GM12878 (cell line): ENCODE data around the gene KCNJ3. TPM values are rescaled to one million over a fixed set of nuclear protein-coding genes. Genes with fewer than 3 reads are reported as not detected.

ENCODE experiments used
- CHD1 ChIP-seq: IDR thresholded peaks from 2 replicates; pipeline ENCODE4 v1.6.1; 2012; ENCODE audit warnings: low read depth, low read length, improper control_type of control experiment
- E2F8 ChIP-seq: fragments of 450-650 bp; IDR thresholded peaks from 2 replicates; pipeline ENCODE4 v1.6.1; 2018; ENCODE audit warnings: mild to moderate bottlenecking, low read depth, moderate library complexity; ENCODE audit not compliant: partially characterized antibody
- LARP7 ChIP-seq: fragments of 450-650 bp; IDR thresholded peaks from 2 replicates; pipeline ENCODE4 v1.6.1; 2017; ENCODE audit warnings: mild to moderate bottlenecking
- POU2F2 ChIP-seq: IDR thresholded peaks from 3 replicates; pipeline ENCODE4 v1.6.1; 2011; ENCODE audit warnings: low read depth, mild to moderate bottlenecking, low read length, borderline replicate concordance
- RB1 ChIP-seq: fragments of 450-650 bp; formaldehyde crosslinking; IDR thresholded peaks from 2 replicates; pipeline ENCODE4 v1.6.1; 2017; ENCODE audit warnings: mild to moderate bottlenecking, borderline replicate concordance
- REST ChIP-seq: IDR thresholded peaks from 2 replicates; pipeline ENCODE4 v1.6.1; 2012; ENCODE audit warnings: mild to moderate bottlenecking, low read depth, low read length
- polyA plus RNA-seq, 11 experiments: library from polyadenylated mRNA; depleted of rRNA in 4 of 11; unstranded in 6 of 11; stranded (reverse) in 5 of 11; fragments of >200 nt; fragmentation: Nextera tagmentation in 4 of 11; fragmentation: Illumina TruSeq in 1 of 11; extraction: Ambion mirVana in 4 of 11; extraction: Trizol in 1 of 11; gene quantifications; 1 replicate in 1 of 11; 2 replicates in 10 of 11; pipeline versions ENCODE4 v1.2.1 to v1.2.3, GENCODE V29; 2011 to 2016; ENCODE audit warnings: inconsistent platforms in 2 of 11, missing spikeins in 2 of 11, low read depth in 1 of 11
- total RNA-seq, 4 experiments: library from RNA; depleted of rRNA in 3 of 4; stranded (reverse); fragments of >200 nt in 3 of 4; fragmentation: Illumina TruSeq in 1 of 4; extraction: Trizol in 1 of 4; gene quantifications; 2 replicates each; pipeline versions ENCODE4 v1.2.1 to v1.2.3, GENCODE V29; 2013 to 2021
- TF ChIP-seq, protein P1 (sequence below): fragments of 450-650 bp; conservative IDR thresholded peaks from 2 replicates; pipeline ENCODE4 v1.6.1; 2017; ENCODE audit warnings: mild to moderate bottlenecking, moderate library complexity

The KCNJ3 gene
- total and polyA plus RNA-seq, 10 of the 15 experiments (the other 5 are each of a cell fraction or from before 2014, with no cell fraction given) = 0.01 to 1.1 (median 0.04) TPM; not detected in 6

DNA sequence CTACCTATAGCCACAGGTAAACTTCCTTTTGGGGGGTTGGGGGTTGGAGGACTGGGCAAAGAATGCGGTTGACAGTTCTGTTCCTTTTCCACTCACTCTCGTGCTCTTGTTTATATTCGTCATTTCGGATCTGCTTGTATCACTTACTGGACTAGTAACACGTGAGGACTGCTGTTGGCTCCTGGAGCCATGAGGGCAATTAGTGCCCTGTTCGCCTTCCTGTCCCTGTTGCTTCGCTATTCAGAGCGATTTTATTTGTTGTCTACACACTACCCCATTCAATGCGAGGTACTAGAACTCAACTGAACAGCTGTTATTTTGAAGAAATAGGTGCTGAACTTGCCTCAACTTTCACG lies 1.1 kb downstream of the KCNJ3 start (continued):
- TF ChIP-seq E2F8 = no peak
- no peak for TF ChIP-seq LARP7
- TF ChIP-seq REST = no peak
- TF ChIP-seq, protein P1, sequence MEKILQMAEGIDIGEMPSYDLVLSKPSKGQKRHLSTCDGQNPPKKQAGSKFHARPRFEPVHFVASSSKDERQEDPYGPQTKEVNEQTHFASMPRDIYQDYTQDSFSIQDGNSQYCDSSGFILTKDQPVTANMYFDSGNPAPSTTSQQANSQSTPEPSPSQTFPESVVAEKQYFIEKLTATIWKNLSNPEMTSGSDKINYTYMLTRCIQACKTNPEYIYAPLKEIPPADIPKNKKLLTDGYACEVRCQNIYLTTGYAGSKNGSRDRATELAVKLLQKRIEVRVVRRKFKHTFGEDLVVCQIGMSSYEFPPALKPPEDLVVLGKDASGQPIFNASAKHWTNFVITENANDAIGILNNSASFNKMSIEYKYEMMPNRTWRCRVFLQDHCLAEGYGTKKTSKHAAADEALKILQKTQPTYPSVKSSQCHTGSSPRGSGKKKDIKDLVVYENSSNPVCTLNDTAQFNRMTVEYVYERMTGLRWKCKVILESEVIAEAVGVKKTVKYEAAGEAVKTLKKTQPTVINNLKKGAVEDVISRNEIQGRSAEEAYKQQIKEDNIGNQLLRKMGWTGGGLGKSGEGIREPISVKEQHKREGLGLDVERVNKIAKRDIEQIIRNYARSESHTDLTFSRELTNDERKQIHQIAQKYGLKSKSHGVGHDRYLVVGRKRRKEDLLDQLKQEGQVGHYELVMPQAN = no peak
- TF ChIP-seq POU2F2 = no peak
- TF ChIP-seq CHD1 = no peak
- no peak for TF ChIP-seq RB1
